HepG2 (cell line): ENCODE measurements around the gene AP1M1. TPM values are rescaled to one million over a fixed set of nuclear protein-coding genes. Genes with fewer than 3 reads are reported as not detected.

ENCODE experiments used
- ATAC-seq: fragments of 200-7000 bp; cut with Tn5 transposase; 3 replicates; pipeline ENCODE4 v1.9.1; 2020; ENCODE audit warnings: mild to moderate bottlenecking, moderate library complexity
- BruUV-seq: library from RNA; stranded (reverse); fragments of 400-500 nt; replicated peaks from 2 replicates; lab custom pipeline; 2021; lab: Mats Ljungman, UMichigan
- CTCF ChIA-PET: fragments of 300-600 bp; formaldehyde crosslinking; extraction: SDS; loops from one replicate; lab custom pipeline; 2021; ENCODE audit warnings: low total read pairs, inconsistent platforms, low intra/inter-chr PET ratio; lab: Yijun Ruan, JAX
- POLR2A ChIA-PET: fragments of 350-600 bp; sonication (Branson Sonifier 250); formaldehyde crosslinking; loops from one replicate; lab custom pipeline; 2020; ENCODE audit warnings: antibody characterized with exemption, inconsistent platforms; lab: Yijun Ruan, JAX
- DNase-seq: peaks from one replicate; pipeline ENCODE4 v3.0.0-alpha.2; 2015; ENCODE audit warnings: low spot score
- FAIRE-seq: peaks from 3 replicates; lab custom pipeline; 2011; peaks lifted over from hg19 to GRCh38; lab: Jason Lieb, UNC
- H2AFZ ChIP-seq: one replicate; pipeline ENCODE4 v1.6.1; 2011; ENCODE audit warnings: low read length, inconsistent platforms
- H3K27ac ChIP-seq: fragments of 300-600 bp; 3 replicates; pipeline ENCODE4 v1.8.0; 2011; ENCODE audit warnings: mixed run types, mild to moderate bottlenecking, mixed read lengths, low read length, inconsistent platforms; ENCODE audit not compliant: insufficient read depth; ENCODE audit errors: extremely low read length
- H3K27me3 ChIP-seq, 2 experiments: fragments of 200-600 bp in 1 of 2; 2 replicates in 1 of 2; 3 replicates in 1 of 2; pipeline versions ENCODE4 v1.6.0 to v1.8.0; 2011; ENCODE audit warnings: low read length in 2 of 2, mild to moderate bottlenecking in 2 of 2, moderate library complexity in 2 of 2, inconsistent platforms in 1 of 2; ENCODE audit not compliant: insufficient read depth in 2 of 2, control insufficient read depth in 1 of 2
- H3K36me3 ChIP-seq, 2 experiments: fragments of 200-600 bp in 1 of 2; replicated peaks in 1 of 2; 2 replicates in 1 of 2; 3 replicates in 1 of 2; pipeline versions ENCODE4 v1.5.1 to v1.8.0; 2011; ENCODE audit warnings: low read length in 2 of 2, inconsistent platforms in 1 of 2; ENCODE audit not compliant: insufficient read depth in 2 of 2, control insufficient read depth in 1 of 2
- H3K4me1 ChIP-seq: 2 replicates; pipeline ENCODE4 v1.5.1; 2012; ENCODE audit warnings: low read length, inconsistent platforms; ENCODE audit not compliant: insufficient read depth
- H3K4me2 ChIP-seq: 2 replicates; pipeline ENCODE4 v1.6.0; 2011; ENCODE audit warnings: low read depth, low read length, inconsistent platforms
- H3K4me3 ChIP-seq, 3 experiments: fragments of 200-600 bp in 1 of 3; sonication (generic), shearing (Covaris generic) in 1 of 3; replicated peaks in 1 of 3; 2 replicates each; pipeline ENCODE4 v1.5.1; 2011 to 2016; ENCODE audit warnings: low read length in 3 of 3, inconsistent platforms in 2 of 3, low read depth in 2 of 3, mild to moderate bottlenecking in 2 of 3, control low read depth in 1 of 3, mixed read lengths in 1 of 3; ENCODE audit not compliant: insufficient read depth in 1 of 3
- H3K79me2 ChIP-seq: one replicate; pipeline ENCODE4 v1.6.1; 2011; ENCODE audit warnings: low read length, inconsistent platforms; ENCODE audit not compliant: insufficient read depth
- H3K9ac ChIP-seq: 2 replicates; pipeline ENCODE4 v1.6.0; 2011; ENCODE audit warnings: mild to moderate bottlenecking, low read depth, low read length, inconsistent platforms; ENCODE audit not compliant: insufficient read depth
- H3K9me3 ChIP-seq: 2 replicates; pipeline ENCODE4 v1.5.1; 2012; ENCODE audit warnings: mild to moderate bottlenecking, low read length
- H4K20me1 ChIP-seq: 2 replicates; pipeline ENCODE4 v1.6.0; 2011; ENCODE audit warnings: inconsistent platforms, mild to moderate bottlenecking, low read length, moderate library complexity; ENCODE audit not compliant: insufficient read depth
- ELF4 ChIP-seq: sonication (generic); formaldehyde crosslinking; IDR thresholded peaks from 2 replicates; pipeline ENCODE4 v1.5.0; 2020; ENCODE audit warnings: missing genetic modification reagents, mild to moderate bottlenecking, moderate library complexity, borderline replicate concordance
- HBP1 ChIP-seq: IDR thresholded peaks from 2 replicates; pipeline ENCODE4 v1.6.1; 2016; ENCODE audit warnings: low read depth, control low read depth
- JDP2 ChIP-seq: sonication (generic); formaldehyde crosslinking; IDR thresholded peaks from 2 replicates; pipeline ENCODE4 v1.8.1; 2022; ENCODE audit warnings: missing genetic modification reagents, borderline replicate concordance
- KDM6A ChIP-seq: IDR thresholded peaks from 2 replicates; pipeline ENCODE4 v1.6.1; 2016; ENCODE audit warnings: low read depth
- LBX2 ChIP-seq: sonication (generic); formaldehyde crosslinking; IDR thresholded peaks from 2 replicates; pipeline ENCODE4 v1.5.0; 2020; ENCODE audit warnings: missing genetic modification reagents, mild to moderate bottlenecking, borderline replicate concordance
- NR2F6 ChIP-seq, 2 experiments: IDR thresholded peaks; 2 replicates each; pipeline ENCODE4 v1.6.1; 2016; ENCODE audit warnings: antibody characterized with exemption in 1 of 2, mild to moderate bottlenecking in 1 of 2
- PHF8 ChIP-seq: sonication (generic); formaldehyde crosslinking; IDR thresholded peaks from 2 replicates; pipeline ENCODE4 v1.5.0; 2020; ENCODE audit warnings: missing genetic modification reagents
- TEF ChIP-seq: sonication (generic); formaldehyde crosslinking; IDR thresholded peaks from 2 replicates; pipeline ENCODE4 v1.5.0; 2020; ENCODE audit warnings: missing genetic modification reagents
- ZNF280D ChIP-seq: sonication (generic); formaldehyde crosslinking; IDR thresholded peaks from 2 replicates; pipeline ENCODE4 v1.5.1; 2020; ENCODE audit warnings: mild to moderate bottlenecking, missing genetic modification reagents
- ZNF282 ChIP-seq: fragments of 450-650 bp; IDR thresholded peaks from 2 replicates; pipeline ENCODE4 v1.6.1; 2018; ENCODE audit not compliant: partially characterized antibody
- ZNF570 ChIP-seq: sonication (generic); formaldehyde crosslinking; IDR thresholded peaks from 2 replicates; pipeline ENCODE4 v1.4.0; 2020; ENCODE audit warnings: mild to moderate bottlenecking, missing genetic modification reagents, borderline replicate concordance
- ZNF639 ChIP-seq: conservative IDR thresholded peaks from 2 replicates; pipeline ENCODE4 v1.6.1; 2018; ENCODE audit warnings: missing genetic modification reagents
- ZNF770 ChIP-seq: sonication (generic); formaldehyde crosslinking; IDR thresholded peaks from 2 replicates; pipeline ENCODE4 v1.5.0; 2020; ENCODE audit warnings: mild to moderate bottlenecking, missing genetic modification reagents
- WGBS: methylation state at CpG from one replicate; pipeline ENCODE4 v1.1.6; 2017; ENCODE audit warnings: low lambda C conversion rate; 5-methylcytosine and 5-hydroxymethylcytosine counted together
- in situ Hi-C: cut with HindIII; loops from 2 replicates; pipeline ENCODE4 v1.10.0; 2017; ENCODE audit warnings: low pct_unique_long_range_greater_than_20kb; ENCODE audit not compliant: extremely low pct_ligation_motif_present
- intact Hi-C: fragments of 100-400 bp; cut with micrococcal nuclease; formaldehyde crosslinking; loops from one replicate; pipeline ENCODE4 v1.10.0; 2022; ENCODE audit not compliant: unreplicated experiment
- polyA plus RNA-seq, 8 experiments: library from polyadenylated mRNA; depleted of rRNA in 3 of 8; stranded (reverse) in 7 of 8; unstranded in 1 of 8; fragments of >200 nt; fragmentation: Illumina TruSeq in 4 of 8; extraction: Trizol in 4 of 8; gene quantifications; 2 replicates each; pipeline versions ENCODE4 v1.2.1 to v1.2.3, GENCODE V29; 2011 to 2016; ENCODE audit warnings: low read depth in 4 of 8, missing spikeins in 1 of 8, mixed read lengths in 1 of 8; ENCODE audit not compliant: insufficient read depth in 1 of 8
- total RNA-seq, 5 experiments: library from RNA; depleted of rRNA; stranded (reverse); fragments of >200 nt; fragmentation: Illumina TruSeq; extraction: Trizol; gene quantifications; 2 replicates each; pipeline ENCODE4 v1.2.3, GENCODE V29; 2016; ENCODE audit warnings: low read depth in 1 of 5

AP1M1 gene
- total and polyA plus RNA-seq, 2 of the 13 experiments (the other 11 are each of a cell fraction or from before 2014, with no cell fraction given): 34.4 to 46.1 TPM

- TF ChIP-seq ZNF770 (CRISPR knock-in tag) (no peak), KDM6A (CRISPR knock-in tag) (no peak), ZNF570 (no peak)
- TF ChIP-seq, all 625 proteins: peak for 0
These were observed 4.2 kb upstream of the AP1M1 start (continued) for GRCh38 chr19:16193466-16193865.

GRCh38 chr19:16197188-16197621, 506 bp upstream of the AP1M1 start:
- 4% methylated on average over 2 of the region's 2 CpGs for WGBS
- intact Hi-C loops: loop anchor here (1.0 kb wide), 1 partner anchor 12 kb away; the partner anchor contains the start of gene FAM32A
- Histone ChIP-seq H4K20me1 (no peaks in the 10 kb centered on the region), H3K27me3 (no peaks in the 10 kb centered on the region; a peak in 1 of 5 replicates), H3K4me1 (peaks cover 46% of the 10 kb centered on the region), H3K9me3 (no peaks in the 10 kb centered on the region), H3K79me2 (peaks cover 23% of the 10 kb centered on the region), H3K36me3 (peaks cover 2 to 9% of the 10 kb centered on the region in 2 experiments; a peak in 3 of 5 replicates), H3K4me3 (peak overlapping the region; percentile 49 to 80 (median 62)), H2AFZ (peak overlapping the region; percentile 92), H3K4me2 (peak overlapping the region; percentile 98), H3K27ac (peak overlapping the region; percentile 82), H3K9ac (peak overlapping the region; percentile 83)
- DNase-seq: peak; percentile 61
- FAIRE-seq: no peak
- no peak for ATAC-seq
- in situ Hi-C loops: no loop called here
- ChIA-PET CTCF (no interaction called here), POLR2A (interaction anchor here (0.5 to 4.5 kb wide), 5 partner anchors 9 to 988 kb away, joined by 3 to 44 read pairs (median 3); partner anchors contain the start of gene FAM32A)
- TSS peak; percentile 91 for BruUV-seq
- no peak for TF ChIP-seq ZNF639
- TF ChIP-seq PHF8 (CRISPR knock-in tag): no peak
- no peak for TF ChIP-seq JDP2
- no peak for TF ChIP-seq ZNF282
- TF ChIP-seq ZNF280D (CRISPR knock-in tag): 0 out of 2 replicates have a peak, but pooled peaks have one; percentile 29
- no peak for TF ChIP-seq LBX2 (CRISPR knock-in tag)
- TF ChIP-seq ELF4: 0 out of 2 replicates have a peak, but pooled peaks have one; percentile 56
- 0 out of 2 replicates have a peak, but pooled peaks have one; percentile 27 for TF ChIP-seq HBP1 (CRISPR knock-in tag)
- no peak for TF ChIP-seq TEF (CRISPR knock-in tag)
- TF ChIP-seq NR2F6 (IDR thresholded peaks at IDR 0.05): peak; percentile 32; the same call in 1 of the 2 replicates
- no peak for TF ChIP-seq NR2F6 (CRISPR knock-in tag; IDR thresholded peaks at IDR 0.05)
